Measurements from ENCODE around the gene SLC17A6.

The SLC17A6 gene

GRCh38 chr11:22337596-22338485 is at the start of gene SLC17A6:
Gene SLC17A6 (plus strand): TSS chr11:22338381. CDS start chr11:22338534, 153 bp downstream.
- peak; percentile 15 for DNase-seq (ENCODE audit: low read depth)

- DNase-seq (ENCODE audit: low read depth): no peak
Measured at GRCh38 chr11:22302368-22302767, 35.8 kb upstream of the SLC17A6 start.

- DNase-seq (ENCODE audit: low read depth): peak; percentile 42
Measured at GRCh38 chr11:22304337-22304961, 33.7 kb upstream of the SLC17A6 start.

GRCh38 chr11:22317656-22318055 is 20.5 kb upstream of the SLC17A6 start:
- no peak for DNase-seq (ENCODE audit: low read depth)

GRCh38 chr11:22331771-22332170 is 6.4 kb upstream of the SLC17A6 start:
- no peak for DNase-seq (ENCODE audit: low read depth)

- DNase-seq (ENCODE audit: low read depth): no peak
Measured at GRCh38 chr11:22336587-22336986, 1.6 kb upstream of the SLC17A6 start.

- DNase-seq (ENCODE audit: low read depth): no peak
Measured at GRCh38 chr11:22339611-22340010, 1.4 kb downstream of the SLC17A6 start.

GRCh38 chr11:22340235-22340634 is 2.1 kb downstream of the SLC17A6 start:
- DNase-seq (ENCODE audit: low read depth): no peak

GRCh38 chr11:22340701-22341587 is 2.8 kb downstream of the SLC17A6 start:
- no peak for DNase-seq (ENCODE audit: low read depth)

- no peak for DNase-seq (ENCODE audit: low read depth)
Measured at GRCh38 chr11:22341588-22341931, 3.4 kb downstream of the SLC17A6 start.

- no peak for DNase-seq (ENCODE audit: low read depth)
Measured at GRCh38 chr11:22342211-22343031, 4.2 kb downstream of the SLC17A6 start.

- no peak for DNase-seq (ENCODE audit: low read depth)
Measured at GRCh38 chr11:22343032-22343324, 4.8 kb downstream of the SLC17A6 start.

- DNase-seq (ENCODE audit: low read depth): no peak
Measured at GRCh38 chr11:22343371-22344032, 5.3 kb downstream of the SLC17A6 start.

- no peak for DNase-seq (ENCODE audit: low read depth)
Measured at GRCh38 chr11:22344081-22344480, 5.9 kb downstream of the SLC17A6 start.

GRCh38 chr11:22346282-22346681 is 8.1 kb downstream of the SLC17A6 start:
- no peak for DNase-seq (ENCODE audit: low read depth)

- no peak for DNase-seq (ENCODE audit: low read depth)
Measured at GRCh38 chr11:22347857-22348487, 9.8 kb downstream of the SLC17A6 start.

- DNase-seq (ENCODE audit: low read depth): no peak
Measured at GRCh38 chr11:22349491-22349890, 11.3 kb downstream of the SLC17A6 start.

- DNase-seq (ENCODE audit: low read depth): no peak
Measured at GRCh38 chr11:22359295-22359694, 21.1 kb downstream of the SLC17A6 start.

GRCh38 chr11:22371160-22371559 is 33.0 kb downstream of the SLC17A6 start:
- DNase-seq (ENCODE audit: low read depth): no peak

GRCh38 chr11:22387126-22387525 is 48.9 kb downstream of the SLC17A6 start:
- DNase-seq (ENCODE audit: low read depth): no peak
